Posterior vena cava (tissue), 2 donors: Measurements from ENCODE around the gene HGFAC. TPM values are rescaled to one million over a fixed set of nuclear protein-coding genes. Genes with fewer than 3 reads are reported as not detected.
"Not testable (repeated sequence)": the region's sequence is repeated elsewhere in the genome, so short reads cannot be mapped to it uniquely, and the experiment has no call there.

Experiments used
- DNase-seq: peaks from one replicate; pipeline ENCODE4 v3.0.0-alpha.2; 2020; ENCODE audit warnings: low spot score
- intact Hi-C, 2 donors: fragments of 100-400 bp; cut with DNase I; formaldehyde crosslinking; loops; one replicate each; pipeline versions ENCODE4 v1.14.1 to v1.14.2; 2022 to 2023
- total RNA-seq, 2 donors: library from RNA; stranded (reverse); fragmentation: NEBNext Ultra II Directional; extraction: Animal tissue kit (Norgen Biotek cat#: 25700); gene quantifications; one replicate each; pipeline ENCODE4 v1.2.1, GENCODE V29; 2021
- donor health status: DM: yes; HTN: yes; CAD: no.
- donor health status: DM: yes; HTN: yes; CAD: no.

Gene HGFAC
- total RNA-seq, 2 donors from 2014 or later: 0.24 TPM; not detected in 1

GRCh38 chr4:3449047-3449573 lies 7.3 kb downstream of the HGFAC start:
- no peak for DNase-seq
- intact Hi-C loops: no loop called here

GRCh38 chr4:3449574-3450534 lies 8.1 kb downstream of the HGFAC start:
- intact Hi-C loops: no loop called here

GRCh38 chr4:3450643-3451042 lies 8.9 kb downstream of the HGFAC start:
- intact Hi-C loops: no loop called here
- DNase-seq: no peak

More at GRCh38 chr4:3449574-3450534, 8.1 kb downstream of the HGFAC start:
- no peak for DNase-seq

GRCh38 chr4:3451956-3452355 lies 10.2 kb downstream of the HGFAC start:
- intact Hi-C loops: no loop called here
- DNase-seq: no peak

GRCh38 chr4:3452376-3452775 lies 10.6 kb downstream of the HGFAC start:
- intact Hi-C loops: no loop called here
- no peak for DNase-seq

GRCh38 chr4:3455596-3455995 lies 13.8 kb downstream of the HGFAC start:
- DNase-seq, intact Hi-C loops: not testable (repeated sequence)

- intact Hi-C loops: no loop called here
Observed at GRCh38 chr4:3458371-3458770, 16.6 kb downstream of the HGFAC start.

GRCh38 chr4:3459156-3459555 lies 17.4 kb downstream of the HGFAC start:
- intact Hi-C loops, DNase-seq: not testable (repeated sequence)

More at GRCh38 chr4:3458371-3458770, 16.6 kb downstream of the HGFAC start:
- DNase-seq: no peak

GRCh38 chr4:3460926-3461325 lies 19.2 kb downstream of the HGFAC start:
- intact Hi-C loops: no loop called here
- no peak for DNase-seq

GRCh38 chr4:3461515-3462291 lies 19.9 kb downstream of the HGFAC start:
- intact Hi-C loops: no loop called here
- DNase-seq: no peak

- DNase-seq: no peak
- intact Hi-C loops: no loop called here
Observed at GRCh38 chr4:3462321-3462789, 20.6 kb downstream of the HGFAC start.

GRCh38 chr4:3462790-3463415 lies 21.1 kb downstream of the HGFAC start, which contains the start of gene DOK7:
Gene DOK7, plus strand, starts transcription at chr4:3463306. Its CDS starts 70 bp downstream, at chr4:3463376.
- DNase-seq: no peak
- intact Hi-C loops: no loop called here

GRCh38 chr4:3463556-3464348 lies 22.0 kb downstream of the HGFAC start:
- intact Hi-C loops: no loop called here
- no peak for DNase-seq

- intact Hi-C loops: no loop called here
- no peak for DNase-seq
Observed at GRCh38 chr4:3464349-3464905, 22.7 kb downstream of the HGFAC start.

GRCh38 chr4:3464911-3465697 lies 23.3 kb downstream of the HGFAC start:
- no peak for DNase-seq
- intact Hi-C loops: no loop called here

- intact Hi-C loops: no loop called here
- DNase-seq: no peak
Observed at GRCh38 chr4:3465698-3466671, 24.2 kb downstream of the HGFAC start.
